Measurements from ENCODE around the gene CUX1.

CUX1 gene

GRCh38 chr7:102081244-102081627, 263.8 kb downstream of the CUX1 start:
- no peak for DNase-seq

- DNase-seq = no peak
Observed at GRCh38 chr7:102082693-102083368, 265.4 kb downstream of the CUX1 start.

- DNase-seq = no peak
Observed at GRCh38 chr7:102085218-102085772, 267.9 kb downstream of the CUX1 start.

GRCh38 chr7:102089175-102090098, 272.0 kb downstream of the CUX1 start:
- no peak for DNase-seq

DNA sequence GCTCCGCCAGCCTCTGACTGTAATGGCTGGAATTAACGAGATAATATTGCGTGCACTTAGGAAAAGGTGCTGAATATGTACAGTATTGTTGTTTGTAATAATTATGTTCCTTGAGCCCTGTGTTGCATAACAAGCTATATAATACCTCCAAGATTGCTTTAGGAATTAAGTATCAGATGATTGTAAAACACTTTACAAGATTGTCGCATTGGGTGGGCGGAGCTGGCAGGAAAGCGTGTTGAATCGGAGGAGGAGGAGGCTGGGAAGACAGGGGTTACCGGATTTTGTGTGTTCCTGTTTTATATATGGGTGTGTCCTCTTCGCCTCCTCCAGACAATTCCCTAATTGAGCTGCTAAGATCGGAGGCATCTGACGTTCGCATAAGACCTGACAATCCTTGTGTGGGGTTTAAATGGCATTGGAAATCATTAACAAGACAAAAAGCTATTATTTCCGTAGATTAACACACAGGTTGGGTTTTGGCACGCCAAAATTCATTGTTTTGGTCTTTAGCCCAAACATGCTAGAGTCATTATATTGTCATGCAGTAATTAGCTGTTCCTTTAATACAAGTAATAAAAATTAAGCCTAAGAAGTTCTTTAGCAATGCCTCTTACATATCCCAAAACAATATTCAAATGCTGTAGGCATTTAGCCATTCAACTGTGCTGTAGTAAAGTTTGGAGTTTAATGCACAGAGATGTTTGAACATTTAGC, 276.3 kb downstream of the CUX1 start:
- no peak for DNase-seq

GRCh38 chr7:102094316-102094650, 276.9 kb downstream of the CUX1 start:
- DNase-seq = no peak

DNA sequence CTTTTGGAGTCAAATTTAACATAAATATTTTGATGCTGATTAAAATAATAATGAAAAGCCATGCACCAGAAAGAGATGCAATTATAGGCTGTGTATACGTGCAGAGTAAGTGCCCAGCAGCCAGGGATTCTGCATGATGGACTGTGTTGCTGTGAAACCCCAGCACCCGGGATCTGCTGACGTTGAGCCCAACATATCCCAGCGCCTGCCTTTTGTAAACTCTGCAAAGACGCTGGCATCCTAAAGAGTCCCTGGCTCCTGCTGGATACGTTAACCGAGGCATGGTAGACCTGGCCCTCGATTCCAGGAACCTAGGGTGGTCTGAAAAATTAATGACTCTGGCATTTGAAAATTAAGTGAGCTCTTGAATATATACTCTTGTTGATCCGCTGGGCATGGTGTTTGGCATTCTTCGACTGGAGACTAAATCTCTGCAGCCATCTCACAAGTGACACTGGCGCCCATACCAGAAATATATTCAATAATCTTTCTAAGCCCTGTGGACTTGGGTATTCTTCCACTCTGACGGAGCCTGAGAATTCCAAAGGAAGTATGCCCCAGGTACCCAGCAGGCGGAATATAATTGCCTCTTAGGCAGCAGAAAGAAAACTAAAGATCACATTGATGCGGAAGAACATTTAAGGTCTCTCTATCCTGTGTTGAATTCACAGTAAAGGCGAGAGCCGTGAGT, 278.0 kb downstream of the CUX1 start:
- DNase-seq = no peak

GRCh38 chr7:102096012-102096332, 278.5 kb downstream of the CUX1 start:
- DNase-seq = no peak

DNA sequence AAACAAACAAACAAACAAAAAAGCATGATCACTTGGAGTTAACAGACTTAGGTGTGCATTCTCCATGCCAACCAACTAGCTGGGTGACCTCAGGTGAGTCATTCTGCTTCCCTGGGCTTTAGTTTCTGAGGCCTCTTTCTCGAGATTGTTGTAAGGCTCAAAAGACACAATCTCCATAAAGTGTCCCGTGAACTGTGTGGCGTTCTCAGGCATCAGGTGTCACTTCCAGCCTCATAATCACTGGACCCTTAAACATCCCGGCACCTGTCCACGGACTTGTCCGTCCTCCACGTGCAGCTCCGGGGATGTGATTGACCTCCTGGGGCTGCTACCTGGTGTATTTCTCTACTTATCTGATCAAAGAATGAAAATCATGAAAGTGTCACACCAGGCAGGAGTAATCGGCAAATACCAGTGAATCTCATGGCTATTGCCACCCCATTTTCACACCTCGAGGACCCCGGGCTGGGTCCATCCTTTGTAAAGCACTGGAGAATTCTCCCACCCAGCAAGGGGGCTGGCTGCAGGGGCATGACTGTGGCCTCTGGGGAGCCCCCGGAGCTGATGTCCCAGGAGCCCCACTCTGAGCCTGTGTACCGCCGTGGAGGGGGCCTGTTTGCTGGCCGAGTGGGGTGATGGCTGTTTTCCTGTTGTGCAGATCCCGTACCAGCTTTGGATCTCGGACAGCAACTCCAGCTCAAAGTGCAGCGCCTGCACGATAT, 279.4 kb downstream of the CUX1 start:
- no peak for DNase-seq

- no peak for DNase-seq
Observed at GRCh38 chr7:102097601-102098161, 280.3 kb downstream of the CUX1 start.

GRCh38 chr7:102098986-102099385, 281.6 kb downstream of the CUX1 start:
- no peak for DNase-seq

DNA sequence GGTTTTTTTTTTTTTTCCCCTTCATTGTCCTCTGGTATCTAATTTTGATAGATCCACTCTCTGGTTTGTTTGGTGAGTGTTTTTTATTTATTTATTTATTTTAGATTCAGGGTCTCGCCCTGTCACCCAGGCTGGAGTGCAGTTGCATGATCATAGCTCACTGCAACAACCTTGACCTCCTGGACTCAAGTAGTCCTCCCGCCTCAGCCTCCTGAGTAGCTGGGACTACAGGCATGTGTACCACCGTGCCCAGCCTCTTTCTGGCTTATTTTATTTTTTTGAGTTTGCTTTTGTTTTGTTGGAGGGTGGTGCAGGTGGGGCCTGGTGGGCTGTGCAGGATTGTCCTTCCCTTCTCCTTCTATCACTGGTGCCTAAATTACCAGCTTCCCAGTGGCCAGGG, 282.0 kb downstream of the CUX1 start:
- no peak for DNase-seq

GRCh38 chr7:102101111-102101551, 283.7 kb downstream of the CUX1 start:
- DNase-seq = no peak

DNA sequence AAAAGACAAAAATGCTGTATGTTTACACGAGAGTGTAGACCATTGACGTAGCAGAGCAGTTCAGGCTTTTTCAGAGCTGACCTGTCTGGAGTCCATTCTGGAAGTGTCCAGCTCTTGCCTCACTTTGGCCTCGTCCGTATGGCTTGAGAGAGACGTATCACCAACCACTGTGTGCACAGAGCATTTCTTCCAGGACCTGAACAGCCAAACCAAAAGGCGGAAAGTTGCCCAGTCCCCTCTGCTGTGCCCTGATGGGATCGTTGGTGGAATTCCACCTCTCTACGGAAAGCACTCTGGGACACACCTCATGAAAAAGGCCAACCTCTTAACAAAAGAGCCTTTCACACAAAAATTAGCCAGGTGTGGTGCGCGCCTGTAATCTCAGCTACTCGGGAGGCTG, 284.5 kb downstream of the CUX1 start:
- no peak for DNase-seq

GRCh38 chr7:102103027-102103372, 285.6 kb downstream of the CUX1 start:
- DNase-seq = no peak

GRCh38 chr7:102104245-102104644, 286.8 kb downstream of the CUX1 start:
- no peak for DNase-seq

DNA sequence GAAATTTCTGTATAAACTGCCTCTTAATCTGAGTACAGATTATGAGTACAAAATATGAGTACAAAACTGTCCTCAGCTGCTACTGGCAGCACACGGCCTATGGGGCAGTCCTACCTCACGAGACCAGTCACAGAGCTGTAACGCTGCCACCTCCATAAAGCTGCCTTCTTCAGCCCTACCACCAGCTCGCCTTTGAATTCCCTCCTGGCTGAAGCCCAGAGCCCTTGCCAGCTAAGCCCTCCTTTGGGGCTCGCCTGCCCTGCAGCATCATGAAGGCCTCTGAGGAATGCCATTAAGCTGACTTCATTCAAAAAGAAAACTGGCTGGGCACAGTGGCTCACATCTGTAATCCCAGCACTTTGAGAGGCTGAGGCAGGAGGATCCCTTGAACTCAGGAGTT, 289.2 kb downstream of the CUX1 start:
- no peak for DNase-seq

GRCh38 chr7:102107474-102108104, 290.2 kb downstream of the CUX1 start:
- DNase-seq = no peak

DNA sequence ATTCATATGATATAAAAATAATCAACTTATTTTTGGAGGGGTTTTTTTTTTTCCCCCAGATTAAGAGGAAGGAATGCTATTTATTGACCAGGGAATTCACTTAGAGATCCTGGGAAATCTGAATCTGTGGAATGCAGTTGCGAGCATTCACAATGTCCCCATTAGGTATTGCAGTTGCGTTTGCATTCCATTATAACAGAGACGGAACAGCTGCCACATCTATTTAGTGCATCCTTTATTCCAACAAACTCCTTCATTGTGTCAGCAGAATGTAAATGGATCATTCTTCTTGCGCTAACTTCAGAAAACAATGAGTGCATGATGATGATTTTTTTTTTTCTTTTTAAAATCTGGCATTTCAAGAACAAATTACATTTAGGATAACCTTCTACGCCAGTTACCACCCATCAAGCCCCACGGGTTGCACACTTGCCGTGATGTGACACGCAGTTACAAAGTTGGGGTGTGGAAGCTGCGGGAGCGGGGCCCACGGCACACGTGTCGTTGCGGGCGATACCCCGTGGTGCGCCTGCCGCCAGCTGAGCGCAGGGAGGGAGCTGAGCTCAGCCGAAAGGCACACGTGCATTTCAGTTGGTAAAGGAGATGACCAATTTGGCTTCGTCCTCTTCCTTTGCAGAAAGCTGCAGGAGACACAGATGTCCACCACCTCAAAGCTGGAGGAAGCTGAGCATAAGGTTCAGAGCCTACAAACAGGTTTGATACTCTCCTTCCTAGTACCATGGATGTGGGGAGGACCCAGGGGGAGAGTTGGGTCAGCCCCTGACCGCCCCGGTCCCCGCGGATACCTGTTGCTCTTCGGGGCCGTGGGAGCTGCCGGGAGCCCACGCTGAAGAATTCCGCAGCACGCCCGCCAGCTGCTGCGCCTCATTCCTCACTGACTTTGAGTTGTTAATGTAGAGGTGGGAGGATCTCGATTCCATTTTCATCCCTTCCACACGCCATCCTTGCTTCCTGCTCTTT, 293.9 kb downstream of the CUX1 start:
- DNase-seq = no peak

DNA sequence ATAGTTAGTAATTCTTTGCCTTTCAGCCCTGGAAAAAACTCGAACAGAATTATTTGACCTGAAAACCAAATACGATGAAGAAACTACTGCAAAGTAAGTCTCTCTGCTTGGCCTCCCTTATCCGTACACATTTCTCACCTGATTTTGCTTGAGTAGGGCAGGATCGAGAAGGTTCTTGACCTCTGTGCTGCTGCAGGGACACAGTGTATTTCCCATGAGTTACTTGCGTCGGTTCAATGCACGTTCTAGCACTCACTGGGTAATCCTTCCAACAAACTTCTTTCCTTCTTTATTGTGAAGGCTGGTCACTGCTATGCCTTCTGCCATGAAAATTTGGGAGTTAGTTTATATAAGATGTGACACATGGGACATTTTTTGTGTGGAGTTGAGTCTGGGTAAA, 297.8 kb downstream of the CUX1 start:
- no peak for DNase-seq
